HepG2 (cell line): ENCODE results near the gene COA3. TPM values are rescaled to one million over a fixed set of nuclear protein-coding genes. Genes with fewer than 3 reads are reported as not detected.
A peak's percentile ranks its signal among the peaks of the same experiment; 100 is the strongest.

Experiments
- ATAC-seq: fragments of 200-7000 bp; cut with Tn5 transposase; 3 replicates; pipeline ENCODE4 v1.9.1; 2020; ENCODE audit warnings: mild to moderate bottlenecking, moderate library complexity
- BruUV-seq: library from RNA; stranded (reverse); fragments of 400-500 nt; replicated peaks from 2 replicates; lab custom pipeline; 2021; lab: Mats Ljungman, UMichigan
- CTCF ChIA-PET: fragments of 300-600 bp; formaldehyde crosslinking; extraction: SDS; loops from one replicate; lab custom pipeline; 2021; ENCODE audit warnings: low total read pairs, inconsistent platforms, low intra/inter-chr PET ratio; lab: Yijun Ruan, JAX
- POLR2A ChIA-PET: fragments of 350-600 bp; sonication (Branson Sonifier 250); formaldehyde crosslinking; loops from one replicate; lab custom pipeline; 2020; ENCODE audit warnings: antibody characterized with exemption, inconsistent platforms; lab: Yijun Ruan, JAX
- DNase-seq: peaks from one replicate; pipeline ENCODE4 v3.0.0-alpha.2; 2015; ENCODE audit warnings: low spot score
- FAIRE-seq: peaks from 3 replicates; lab custom pipeline; 2011; peaks lifted over from hg19 to GRCh38; lab: Jason Lieb, UNC
- H2AFZ ChIP-seq: one replicate; pipeline ENCODE4 v1.6.1; 2011; ENCODE audit warnings: low read length, inconsistent platforms
- H3K27ac ChIP-seq: fragments of 300-600 bp; 3 replicates; pipeline ENCODE4 v1.8.0; 2011; ENCODE audit warnings: mixed run types, mild to moderate bottlenecking, mixed read lengths, low read length, inconsistent platforms; ENCODE audit not compliant: insufficient read depth; ENCODE audit errors: extremely low read length
- H3K27me3 ChIP-seq, 2 experiments: fragments of 200-600 bp in 1 of 2; 2 replicates in 1 of 2; 3 replicates in 1 of 2; pipeline versions ENCODE4 v1.6.0 to v1.8.0; 2011; ENCODE audit warnings: low read length in 2 of 2, mild to moderate bottlenecking in 2 of 2, moderate library complexity in 2 of 2, inconsistent platforms in 1 of 2; ENCODE audit not compliant: insufficient read depth in 2 of 2, control insufficient read depth in 1 of 2
- H3K36me3 ChIP-seq, 2 experiments: fragments of 200-600 bp in 1 of 2; replicated peaks in 1 of 2; 2 replicates in 1 of 2; 3 replicates in 1 of 2; pipeline versions ENCODE4 v1.5.1 to v1.8.0; 2011; ENCODE audit warnings: low read length in 2 of 2, inconsistent platforms in 1 of 2; ENCODE audit not compliant: insufficient read depth in 2 of 2, control insufficient read depth in 1 of 2
- H3K4me1 ChIP-seq: 2 replicates; pipeline ENCODE4 v1.5.1; 2012; ENCODE audit warnings: low read length, inconsistent platforms; ENCODE audit not compliant: insufficient read depth
- H3K4me2 ChIP-seq: 2 replicates; pipeline ENCODE4 v1.6.0; 2011; ENCODE audit warnings: low read depth, low read length, inconsistent platforms
- H3K4me3 ChIP-seq, 3 experiments: fragments of 200-600 bp in 1 of 3; sonication (generic), shearing (Covaris generic) in 1 of 3; replicated peaks in 1 of 3; 2 replicates each; pipeline ENCODE4 v1.5.1; 2011 to 2016; ENCODE audit warnings: low read length in 3 of 3, inconsistent platforms in 2 of 3, low read depth in 2 of 3, mild to moderate bottlenecking in 2 of 3, control low read depth in 1 of 3, mixed read lengths in 1 of 3; ENCODE audit not compliant: insufficient read depth in 1 of 3
- H3K79me2 ChIP-seq: one replicate; pipeline ENCODE4 v1.6.1; 2011; ENCODE audit warnings: low read length, inconsistent platforms; ENCODE audit not compliant: insufficient read depth
- H3K9ac ChIP-seq: 2 replicates; pipeline ENCODE4 v1.6.0; 2011; ENCODE audit warnings: mild to moderate bottlenecking, low read depth, low read length, inconsistent platforms; ENCODE audit not compliant: insufficient read depth
- H3K9me3 ChIP-seq: 2 replicates; pipeline ENCODE4 v1.5.1; 2012; ENCODE audit warnings: mild to moderate bottlenecking, low read length
- H4K20me1 ChIP-seq: 2 replicates; pipeline ENCODE4 v1.6.0; 2011; ENCODE audit warnings: inconsistent platforms, mild to moderate bottlenecking, low read length, moderate library complexity; ENCODE audit not compliant: insufficient read depth
- E2F1 ChIP-seq: sonication (generic); formaldehyde crosslinking; IDR thresholded peaks from 2 replicates; pipeline ENCODE4 v1.5.0; 2020; ENCODE audit warnings: missing genetic modification reagents
- PAXIP1 ChIP-seq: sonication (generic); formaldehyde crosslinking; conservative IDR thresholded peaks from 2 replicates; pipeline ENCODE4 v1.4.0; 2020; ENCODE audit warnings: mild to moderate bottlenecking, missing genetic modification reagents, moderate library complexity
- RXRB ChIP-seq: IDR thresholded peaks from 2 replicates; pipeline ENCODE4 v1.6.1; 2016; ENCODE audit warnings: borderline replicate concordance, missing genetic modification reagents, missing compliant biosample characterization
- SALL1 ChIP-seq: sonication (generic); formaldehyde crosslinking; IDR thresholded peaks from 2 replicates; pipeline ENCODE4 v1.8.0; 2022; ENCODE audit warnings: mild to moderate bottlenecking, missing genetic modification reagents
- TBX2 ChIP-seq: sonication (generic); formaldehyde crosslinking; IDR thresholded peaks from 2 replicates; pipeline ENCODE4 v1.5.0; 2020; ENCODE audit warnings: missing genetic modification reagents, mild to moderate bottlenecking, borderline replicate concordance
- ZBTB7B ChIP-seq: sonication (generic); formaldehyde crosslinking; IDR thresholded peaks from 2 replicates; pipeline ENCODE4 v1.4.0; 2020; ENCODE audit warnings: missing genetic modification reagents
- ZNF275 ChIP-seq: sonication (generic); formaldehyde crosslinking; IDR thresholded peaks from 2 replicates; pipeline ENCODE4 v1.8.0; 2022; ENCODE audit warnings: missing genetic modification reagents, mild to moderate bottlenecking, inconsistent platforms, borderline replicate concordance
- ZNF724P ChIP-seq: sonication (generic); formaldehyde crosslinking; IDR thresholded peaks from 2 replicates; pipeline ENCODE4 v1.8.0; 2022; ENCODE audit warnings: missing genetic modification reagents, borderline replicate concordance
- WGBS: methylation state at CpG from one replicate; pipeline ENCODE4 v1.1.6; 2017; ENCODE audit warnings: low lambda C conversion rate; 5-methylcytosine and 5-hydroxymethylcytosine counted together
- in situ Hi-C: cut with HindIII; loops from 2 replicates; pipeline ENCODE4 v1.10.0; 2017; ENCODE audit warnings: low pct_unique_long_range_greater_than_20kb; ENCODE audit not compliant: extremely low pct_ligation_motif_present
- intact Hi-C: fragments of 100-400 bp; cut with micrococcal nuclease; formaldehyde crosslinking; loops from one replicate; pipeline ENCODE4 v1.10.0; 2022; ENCODE audit not compliant: unreplicated experiment
- polyA plus RNA-seq, 8 experiments: library from polyadenylated mRNA; depleted of rRNA in 3 of 8; stranded (reverse) in 7 of 8; unstranded in 1 of 8; fragments of >200 nt; fragmentation: Illumina TruSeq in 4 of 8; extraction: Trizol in 4 of 8; gene quantifications; 2 replicates each; pipeline versions ENCODE4 v1.2.1 to v1.2.3, GENCODE V29; 2011 to 2016; ENCODE audit warnings: low read depth in 4 of 8, missing spikeins in 1 of 8, mixed read lengths in 1 of 8; ENCODE audit not compliant: insufficient read depth in 1 of 8
- total RNA-seq, 5 experiments: library from RNA; depleted of rRNA; stranded (reverse); fragments of >200 nt; fragmentation: Illumina TruSeq; extraction: Trizol; gene quantifications; 2 replicates each; pipeline ENCODE4 v1.2.3, GENCODE V29; 2016; ENCODE audit warnings: low read depth in 1 of 5

COA3 gene
- total and polyA plus RNA-seq, 2 of the 13 experiments (the other 11 are each of a cell fraction or from before 2014, with no cell fraction given), result 133 to 202 TPM

GRCh38 chr17:42750739-42751344 lies 47.7 kb downstream of the COA3 start:
- ATAC-seq, result 0 out of 3 replicates have a peak, but pooled peaks have one; percentile 11
- no peak overlapping the region for H3K27ac ChIP-seq
- DNase-seq, result no peak
- 0 out of 2 replicates have a peak, but pooled peaks have one; percentile 4 for TF ChIP-seq TBX2 (CRISPR knock-in tag)
- TF ChIP-seq ZNF275 (CRISPR knock-in tag), result no peak
- TF ChIP-seq, all 625 proteins: peak for 1
- H3K79me2 ChIP-seq, result no peaks in the 10 kb centered on the region
- H3K9me3 ChIP-seq, result no peaks in the 10 kb centered on the region
- no TSS peak for BruUV-seq
- in situ Hi-C loops, result no loop called here
- 49% methylated on average over 3 of the region's 3 CpGs for WGBS
- FAIRE-seq, result no peak
- H3K4me2 ChIP-seq, result peak overlapping the region; percentile 14
- no peaks in the 10 kb centered on the region for H3K36me3 ChIP-seq
- H4K20me1 ChIP-seq, result no peaks in the 10 kb centered on the region
- no peak overlapping the region for H3K9ac ChIP-seq
- H2AFZ ChIP-seq, result no peak overlapping the region
- H3K27me3 ChIP-seq, result no peaks in the 10 kb centered on the region
- no peak overlapping the region for H3K4me3 ChIP-seq
- peaks cover 40% of the 10 kb centered on the region for H3K4me1 ChIP-seq
- ChIA-PET CTCF (no interaction called here), POLR2A (interaction anchor here (0.6 to 4.4 kb wide), 10 partner anchors 10 to 374 kb away, joined by 3 to 45 read pairs (median 6); partner anchors contain the start of genes BECN1, BRCA1, CNTD1 and COA3)
- intact Hi-C loops, result no loop called here

- FAIRE-seq (peak; percentile 64), ATAC-seq (peak; percentile 13; the same call in 2 of the 3 replicates), DNase-seq (no peak)
- intact Hi-C loops, result no loop called here
- in situ Hi-C loops, result no loop called here
- ChIA-PET CTCF (no interaction called here), POLR2A (interaction anchor here (0.7 to 4.4 kb wide), 23 partner anchors 10 to 213 kb away, joined by 3 to 45 read pairs (median 4); partner anchors contain the start of genes BECN1, CNTD1, COA3 and NAGLU)
- no peak overlapping the region for H2AFZ ChIP-seq
- no peak overlapping the region for H3K27ac ChIP-seq
- H3K4me2 ChIP-seq, result peak overlapping the region; percentile 78
- peaks cover 2% of the 10 kb centered on the region for H3K79me2 ChIP-seq
- peaks cover 49% of the 10 kb centered on the region for H3K4me1 ChIP-seq
- H4K20me1 ChIP-seq, result no peaks in the 10 kb centered on the region
- peak overlapping the region in 2 of 3 experiments; percentile 10 to 44; a peak in 2 of 6 replicates for H3K4me3 ChIP-seq
- no peaks in the 10 kb centered on the region for H3K36me3 ChIP-seq
- no peaks in the 10 kb centered on the region for H3K9me3 ChIP-seq
- H3K9ac ChIP-seq, result peak overlapping the region; percentile 29; the same call in 1 of the 2 replicates
- 21% methylated on average over 10 of the region's 11 CpGs for WGBS
- no TSS peak for BruUV-seq
- no peaks in the 10 kb centered on the region for H3K27me3 ChIP-seq
- TF ChIP-seq E2F1 (CRISPR knock-in tag), result no peak
- TF ChIP-seq ZBTB7B, result no peak
- peak; percentile 45; the same call in 1 of the 2 replicates for TF ChIP-seq SALL1 (CRISPR knock-in tag)
- peak; percentile 21; the same call in 1 of the 2 replicates for TF ChIP-seq PAXIP1 (CRISPR knock-in tag)
- TF ChIP-seq RXRB (CRISPR knock-in tag), result no peak
- peak; percentile 39; the same call in 1 of the 2 replicates for TF ChIP-seq ZNF724P (CRISPR knock-in tag)
These were observed 49.4 kb downstream of the COA3 start for GRCh38 chr17:42748908-42749798.
